Activated CD8-positive, alpha-beta memory T cell treated with anti-CD3 and anti-CD28 coated beads, Interleukin-2, amount 10 ng/mL, durations not matched to agents 7 days and 5 days (primary cell): ENCODE measurements around the gene CHFR. TPM values are rescaled to one million over a fixed set of nuclear protein-coding genes. Genes with fewer than 3 reads are reported as not detected.
"Not testable (repeated sequence)": the region's sequence is repeated elsewhere in the genome, so short reads cannot be mapped to it uniquely, and the experiment has no call there.

Experiments
- ATAC-seq: fragments of 150-1000 bp; cut with Tn5 transposase; one replicate; pipeline ENCODE4 v1.10.0; 2021; ENCODE audit warnings: moderate library complexity
- CTCF ChIA-PET: fragments of 350-600 bp; sonication (Branson Sonifier 250); formaldehyde crosslinking; loops from one replicate; lab custom pipeline; 2021; ENCODE audit warnings: antibody characterized with exemption; lab: Charles Lee
- DNase-seq: peaks from one replicate; pipeline ENCODE4 v3.0.0-alpha.2; 2020
- H3K27ac Mint-ChIP-seq: one replicate; pipeline ENCODE4 v1.8.0; 2021; ENCODE audit warnings: mild to moderate bottlenecking, mixed read lengths
- H3K27me3 Mint-ChIP-seq: one replicate; pipeline ENCODE4 v1.8.0; 2021; ENCODE audit warnings: mixed read lengths
- H3K36me3 Mint-ChIP-seq: one replicate; pipeline ENCODE4 v1.8.0; 2021; ENCODE audit warnings: mild to moderate bottlenecking, mixed read lengths
- H3K4me1 Mint-ChIP-seq: one replicate; pipeline ENCODE4 v1.8.0; 2021; ENCODE audit warnings: mixed read lengths
- H3K4me3 Mint-ChIP-seq: one replicate; pipeline ENCODE4 v1.8.0; 2021; ENCODE audit warnings: mild to moderate bottlenecking, moderate library complexity, mixed read lengths
- H3K9me3 Mint-ChIP-seq: one replicate; pipeline ENCODE4 v1.8.0; 2022; ENCODE audit warnings: low read depth, mixed read lengths
- total RNA-seq, 2 experiments: library from RNA; stranded (reverse); gene quantifications; one replicate each; pipeline ENCODE4 v1.2.3, GENCODE V29; 2021

Gene CHFR
- total RNA-seq, 2 experiments from 2014 or later: 87.7 to 89.7 TPM

GRCh38 chr12:132807295-132808092 is 79.9 kb downstream of the CHFR start:
- Mint-ChIP-seq H3K9me3 (no peaks in the 10 kb centered on the region), H3K4me3 (no peak overlapping the region), H3K4me1 (peaks cover 19% of the 10 kb centered on the region), H3K36me3 (peaks cover 63% of the 10 kb centered on the region), H3K27ac (no peak overlapping the region), H3K27me3 (no peaks in the 10 kb centered on the region)
- DNase-seq (no peak), ATAC-seq (no peak)
- CTCF ChIA-PET: interaction anchor here (1.5 to 1.6 kb wide), 2 partner anchors 45 to 97 kb away, joined by 3 to 5 read pairs; no protein-coding TSS in a partner anchor

DNA sequence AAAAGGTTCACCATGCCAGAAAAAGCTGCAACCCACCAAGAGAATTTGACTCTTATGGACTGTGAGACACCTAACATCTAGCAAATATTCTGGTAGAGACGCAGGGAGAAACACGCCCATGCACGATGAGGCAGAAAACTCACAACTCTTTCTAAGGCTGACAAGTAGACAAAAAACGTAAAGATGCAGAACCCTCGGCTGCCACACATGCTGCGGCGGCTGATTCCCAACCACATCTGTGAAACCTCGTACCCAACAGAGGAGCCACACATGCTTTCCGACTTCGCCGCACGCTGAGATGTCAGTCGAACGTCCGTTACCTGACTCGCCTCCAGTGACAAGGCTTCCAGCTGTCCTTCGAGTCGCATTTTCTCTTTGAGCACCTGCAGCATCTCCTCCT is 80.5 kb downstream of the CHFR start:
- DNase-seq: no peak

DNA sequence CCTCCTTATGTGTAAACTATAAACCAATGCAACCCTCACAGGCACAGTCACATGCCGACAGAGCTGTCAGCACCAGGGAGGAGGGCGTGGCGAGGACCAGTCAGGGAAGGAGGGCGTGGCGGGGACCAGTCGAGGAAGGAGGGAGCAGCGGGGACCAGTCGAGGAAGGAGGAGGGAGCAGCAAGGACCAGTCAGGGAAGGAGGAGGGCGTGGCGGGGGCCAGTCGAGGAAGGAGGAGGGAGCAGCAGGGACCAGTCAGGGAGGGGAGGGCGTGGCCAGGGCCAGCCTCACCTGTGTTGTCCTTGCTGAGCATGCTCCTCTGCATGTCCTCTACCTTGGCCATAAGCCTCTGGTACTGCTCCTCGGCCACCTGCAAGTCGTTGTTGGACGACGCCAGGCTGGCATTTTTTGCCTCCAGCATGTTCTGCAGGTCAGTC is 83.0 kb downstream of the CHFR start:
- ATAC-seq (no peak), DNase-seq (no peak)
- CTCF ChIA-PET: interaction anchor here (0.6 kb wide), 1 partner anchor 236 kb away, joined by 3 read pairs; no protein-coding TSS in a partner anchor
- Mint-ChIP-seq H3K4me1 (peaks cover 13% of the 10 kb centered on the region), H3K4me3 (no peak overlapping the region), H3K36me3 (peaks cover 62% of the 10 kb centered on the region), H3K9me3 (no peaks in the 10 kb centered on the region), H3K27me3 (no peaks in the 10 kb centered on the region), H3K27ac (no peak overlapping the region)

More for the DNA sequence above, 80.5 kb downstream of the CHFR start:
- H3K27ac Mint-ChIP-seq: no peak overlapping the region
- CTCF ChIA-PET: interaction anchor here (1.0 kb wide), 1 partner anchor 98 kb away, joined by 4 read pairs; no protein-coding TSS in a partner anchor
- H3K4me3 Mint-ChIP-seq: no peak overlapping the region
- H3K27me3 Mint-ChIP-seq: no peaks in the 10 kb centered on the region
- no peaks in the 10 kb centered on the region for H3K9me3 Mint-ChIP-seq
- peaks cover 15% of the 10 kb centered on the region for H3K4me1 Mint-ChIP-seq
- peaks cover 59% of the 10 kb centered on the region for H3K36me3 Mint-ChIP-seq
- no peak for ATAC-seq

GRCh38 chr12:132803888-132804287 is 83.5 kb downstream of the CHFR start:
- Mint-ChIP-seq H3K27ac (no peak overlapping the region), H3K4me3 (no peak overlapping the region), H3K4me1 (peaks cover 13% of the 10 kb centered on the region), H3K9me3 (no peaks in the 10 kb centered on the region), H3K36me3 (peaks cover 64% of the 10 kb centered on the region), H3K27me3 (no peaks in the 10 kb centered on the region)
- CTCF ChIA-PET: no interaction called here
- DNase-seq (no peak), ATAC-seq (no peak)

- H3K4me1 Mint-ChIP-seq: peaks cover 9% of the 10 kb centered on the region
Observed at GRCh38 chr12:132803125-132803524, 84.3 kb downstream of the CHFR start.

GRCh38 chr12:132801741-132802140 is 85.7 kb downstream of the CHFR start:
- Mint-ChIP-seq H3K4me1 (peaks cover 3% of the 10 kb centered on the region), H3K36me3 (peaks cover 52% of the 10 kb centered on the region), H3K9me3 (no peaks in the 10 kb centered on the region), H3K27me3 (no peaks in the 10 kb centered on the region), H3K4me3 (no peak overlapping the region), H3K27ac (no peak overlapping the region)
- ATAC-seq: no peak
- DNase-seq: no peak
- CTCF ChIA-PET: interaction anchor here (0.6 kb wide), 1 partner anchor 64 kb away, joined by 3 read pairs; no protein-coding TSS in a partner anchor

More at GRCh38 chr12:132803125-132803524, 84.3 kb downstream of the CHFR start:
- CTCF ChIA-PET: no interaction called here
- ATAC-seq: no peak
- Mint-ChIP-seq H3K27ac (no peak overlapping the region), H3K27me3 (no peaks in the 10 kb centered on the region), H3K36me3 (peaks cover 58% of the 10 kb centered on the region), H3K9me3 (no peaks in the 10 kb centered on the region), H3K4me3 (no peak overlapping the region)
- no peak for DNase-seq

DNA sequence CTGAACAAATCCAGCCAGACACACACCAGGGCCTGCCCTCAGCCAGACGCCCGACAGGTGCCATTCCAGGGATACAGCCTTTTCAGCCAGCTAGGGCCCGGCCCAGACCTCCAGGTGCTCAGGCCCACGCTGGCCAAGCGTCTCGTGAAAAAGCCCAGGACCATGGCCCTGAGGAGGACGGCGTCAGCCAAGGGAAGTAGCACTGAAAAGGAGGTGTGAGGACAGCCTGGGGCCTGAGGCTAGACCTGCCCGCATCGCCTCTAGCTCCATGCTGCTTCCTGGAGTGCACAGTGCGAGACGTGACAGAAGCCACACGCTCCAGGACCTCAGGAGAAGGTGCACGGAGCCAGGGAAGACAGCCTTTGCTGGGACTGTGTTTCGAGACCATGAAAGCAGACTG is 88.6 kb downstream of the CHFR start:
- DNase-seq (no peak), ATAC-seq (no peak)
- Mint-ChIP-seq H3K9me3 (no peaks in the 10 kb centered on the region), H3K4me3 (no peak overlapping the region), H3K27ac (no peak overlapping the region), H3K36me3 (peaks cover 54% of the 10 kb centered on the region), H3K4me1 (no peaks in the 10 kb centered on the region), H3K27me3 (no peaks in the 10 kb centered on the region)
- CTCF ChIA-PET: no interaction called here

DNA sequence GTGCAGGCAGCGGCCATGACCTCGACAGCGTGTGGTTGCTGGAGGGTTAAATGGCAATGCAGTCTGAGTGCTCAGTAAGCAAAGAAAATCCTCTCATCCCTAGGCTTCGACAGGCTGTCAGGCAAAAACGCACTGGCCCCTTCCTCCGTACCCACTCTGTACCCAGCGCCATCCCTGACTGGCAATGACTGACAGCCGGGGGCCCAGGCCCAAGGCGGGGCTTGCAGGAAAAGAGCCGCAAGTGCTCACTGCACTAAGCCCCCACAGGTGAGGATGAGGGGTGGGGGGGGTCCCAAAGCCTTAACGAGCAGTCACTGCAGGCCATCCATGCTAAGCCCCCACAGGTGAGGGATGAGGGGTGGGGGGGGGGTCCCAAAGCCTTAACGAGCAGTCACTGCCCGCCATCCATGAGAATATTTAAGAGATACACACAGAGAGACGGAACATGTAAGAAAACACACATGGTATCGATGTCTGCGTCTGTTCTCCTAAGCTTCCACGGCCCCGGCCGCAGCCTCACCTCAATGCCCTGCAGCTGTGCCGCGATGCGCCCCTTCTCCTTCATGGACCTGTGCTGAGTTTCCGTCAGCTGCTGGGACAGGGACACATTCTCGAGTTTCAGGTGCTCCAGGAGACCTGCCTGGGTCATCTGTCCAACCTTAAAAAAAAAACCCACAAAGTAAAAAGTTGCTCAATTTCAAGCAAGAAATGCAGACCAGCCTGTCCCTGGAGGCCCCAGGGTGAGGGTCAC is 89.4 kb downstream of the CHFR start:
- H3K4me1 Mint-ChIP-seq: no peaks in the 10 kb centered on the region
- H3K4me3 Mint-ChIP-seq: no peak overlapping the region
- no peak for DNase-seq
- no peaks in the 10 kb centered on the region for H3K27me3 Mint-ChIP-seq
- peaks cover 50% of the 10 kb centered on the region for H3K36me3 Mint-ChIP-seq
- no peak for ATAC-seq
- no peak overlapping the region for H3K27ac Mint-ChIP-seq
- CTCF ChIA-PET: interaction anchor here (1.1 kb wide), 1 partner anchor 102 kb away, joined by 3 read pairs; no protein-coding TSS in a partner anchor
- no peaks in the 10 kb centered on the region for H3K9me3 Mint-ChIP-seq

GRCh38 chr12:132795847-132796246 is 91.6 kb downstream of the CHFR start:
- no peak overlapping the region for H3K27ac Mint-ChIP-seq
- DNase-seq (no peak), ATAC-seq (no peak)
- no peaks in the 10 kb centered on the region for H3K4me1 Mint-ChIP-seq
- no peaks in the 10 kb centered on the region for H3K9me3 Mint-ChIP-seq
- peaks cover 46% of the 10 kb centered on the region for H3K36me3 Mint-ChIP-seq
- no peaks in the 10 kb centered on the region for H3K27me3 Mint-ChIP-seq
- CTCF ChIA-PET: no interaction called here
- H3K4me3 Mint-ChIP-seq: no peak overlapping the region

DNA sequence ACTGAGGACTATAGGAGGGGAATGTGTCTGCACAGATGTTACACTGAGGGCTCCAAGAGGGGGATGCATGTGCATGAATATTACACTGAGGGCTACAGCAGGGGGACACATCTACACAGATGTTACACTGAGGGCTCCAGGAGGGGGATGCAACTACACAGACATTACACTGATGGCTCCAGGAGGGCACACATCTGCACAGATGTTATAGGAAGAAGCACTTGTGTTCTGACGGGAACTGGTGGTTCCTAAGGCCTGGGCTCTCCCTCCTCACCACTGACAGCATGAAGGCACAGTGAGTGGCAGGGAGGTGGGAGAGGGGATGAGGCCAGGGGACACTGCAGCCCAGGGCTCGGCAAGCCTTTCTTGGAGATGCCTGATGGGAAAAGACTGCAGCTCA is 95.5 kb downstream of the CHFR start:
- CTCF ChIA-PET, ATAC-seq, H3K27ac Mint-ChIP-seq, H3K4me3 Mint-ChIP-seq, H3K27me3 Mint-ChIP-seq, H3K9me3 Mint-ChIP-seq, DNase-seq, H3K4me1 Mint-ChIP-seq: not testable (repeated sequence)
- H3K36me3 Mint-ChIP-seq: peaks cover 62% of the 10 kb centered on the region

DNA sequence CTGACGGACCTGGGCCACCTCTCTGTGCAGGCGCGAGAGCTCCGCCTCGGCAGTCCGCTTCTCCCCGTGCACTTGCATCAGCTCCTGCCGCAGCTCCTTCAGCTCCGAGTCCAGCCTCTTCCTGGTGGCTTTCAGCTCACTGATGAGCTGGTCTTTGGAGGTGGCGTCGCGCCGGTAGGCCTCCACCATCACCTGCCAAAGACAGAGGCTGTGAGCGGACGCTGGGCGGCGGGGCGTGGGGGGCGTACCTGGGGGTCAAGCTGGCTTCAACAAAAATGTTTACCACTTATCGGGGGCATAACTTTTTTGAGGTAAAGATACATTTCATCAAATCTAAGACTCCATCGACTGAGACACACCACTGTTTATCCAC is 98.3 kb downstream of the CHFR start:
- CTCF ChIA-PET: no interaction called here
- H3K4me1 Mint-ChIP-seq: no peaks in the 10 kb centered on the region
- no peak overlapping the region for H3K27ac Mint-ChIP-seq
- H3K27me3 Mint-ChIP-seq: no peaks in the 10 kb centered on the region
- H3K9me3 Mint-ChIP-seq: no peaks in the 10 kb centered on the region
- DNase-seq (no peak), ATAC-seq (no peak)
- H3K4me3 Mint-ChIP-seq: no peak overlapping the region
- peaks cover 60% of the 10 kb centered on the region for H3K36me3 Mint-ChIP-seq

GRCh38 chr12:132788375-132789098 is 98.9 kb downstream of the CHFR start:
- Mint-ChIP-seq H3K27ac (no peak overlapping the region), H3K27me3 (no peaks in the 10 kb centered on the region), H3K36me3 (peaks cover 58% of the 10 kb centered on the region), H3K4me1 (no peaks in the 10 kb centered on the region), H3K9me3 (no peaks in the 10 kb centered on the region), H3K4me3 (no peak overlapping the region)
- ATAC-seq (no peak), DNase-seq (no peak)
- CTCF ChIA-PET: no interaction called here

- Mint-ChIP-seq H3K9me3 (no peaks in the 10 kb centered on the region), H3K27ac (no peak overlapping the region), H3K27me3 (no peaks in the 10 kb centered on the region), H3K4me3 (no peak overlapping the region), H3K36me3 (peaks cover 60% of the 10 kb centered on the region), H3K4me1 (no peaks in the 10 kb centered on the region)
- ATAC-seq (no peak), DNase-seq (no peak)
- CTCF ChIA-PET: no interaction called here
Observed at GRCh38 chr12:132787877-132788276, 99.5 kb downstream of the CHFR start.
